Measurements from ENCODE around the gene SFTPB. TPM values are rescaled to one million over a fixed set of nuclear protein-coding genes. Genes with fewer than 3 reads are reported as not detected.

SFTPB gene
- total RNA-seq, 2 donors from 2014 or later, result 0.15 TPM; not detected in 1

DNA sequence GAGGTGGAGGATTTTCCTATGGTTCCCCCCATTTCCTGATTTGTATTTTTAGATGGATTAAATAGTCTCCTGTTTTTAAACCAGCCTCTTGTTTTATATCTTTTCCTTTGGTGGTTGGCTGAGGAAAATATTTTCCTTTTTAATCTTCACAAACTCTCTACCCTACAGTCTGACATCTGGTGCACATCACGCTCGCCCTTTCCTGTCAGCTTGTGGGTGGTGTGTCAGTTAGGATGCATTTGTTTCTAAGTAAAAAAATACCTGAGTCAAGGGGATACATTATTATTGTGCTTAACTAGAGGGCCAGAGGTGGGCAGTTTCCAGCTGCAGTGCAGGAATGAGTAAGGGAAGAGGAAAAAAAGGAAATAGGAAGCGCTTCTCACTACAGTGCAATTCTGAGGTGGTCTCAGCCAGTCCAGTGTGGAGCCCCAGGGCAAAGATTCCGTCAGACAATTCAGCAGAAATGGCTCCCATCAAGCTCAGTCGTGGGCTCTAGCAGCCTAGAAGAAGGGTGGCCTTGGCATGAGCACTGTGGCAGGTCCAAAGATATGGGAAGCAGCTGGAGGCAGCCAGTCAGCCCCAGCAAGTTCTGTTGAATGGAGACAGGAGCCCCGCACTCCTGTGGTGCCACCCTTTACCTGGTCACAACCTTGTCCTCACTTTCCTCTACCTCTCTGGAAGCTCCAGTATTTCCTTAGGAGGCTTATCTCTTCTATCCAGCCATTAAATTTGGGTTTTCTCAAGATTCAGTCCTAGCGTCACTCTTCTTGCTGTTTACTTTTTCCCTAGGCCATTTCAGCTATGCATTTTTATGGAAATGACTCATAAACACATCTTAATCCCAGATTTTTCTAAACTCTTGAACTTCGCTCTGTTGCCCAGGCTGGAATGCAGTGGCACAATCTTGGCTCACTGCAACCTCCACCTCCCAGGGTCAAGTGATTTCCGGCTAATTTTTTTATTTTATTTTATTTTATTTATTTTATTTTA is 18.5 kb downstream of the SFTPB start:
- Histone ChIP-seq H3K27me3 (no peaks in the 10 kb centered on the region), H3K27ac (peak overlapping the region in 1 of 2 donors; percentile 36), H3K4me3 (no peak overlapping the region), H3K9me3 (no peaks in the 10 kb centered on the region), H3K36me3 (peaks cover 73% of the 10 kb centered on the region), H3K4me1 (peaks cover 0 to 7% of the 10 kb centered on the region in 2 donors)
- TF ChIP-seq, protein P1, sequence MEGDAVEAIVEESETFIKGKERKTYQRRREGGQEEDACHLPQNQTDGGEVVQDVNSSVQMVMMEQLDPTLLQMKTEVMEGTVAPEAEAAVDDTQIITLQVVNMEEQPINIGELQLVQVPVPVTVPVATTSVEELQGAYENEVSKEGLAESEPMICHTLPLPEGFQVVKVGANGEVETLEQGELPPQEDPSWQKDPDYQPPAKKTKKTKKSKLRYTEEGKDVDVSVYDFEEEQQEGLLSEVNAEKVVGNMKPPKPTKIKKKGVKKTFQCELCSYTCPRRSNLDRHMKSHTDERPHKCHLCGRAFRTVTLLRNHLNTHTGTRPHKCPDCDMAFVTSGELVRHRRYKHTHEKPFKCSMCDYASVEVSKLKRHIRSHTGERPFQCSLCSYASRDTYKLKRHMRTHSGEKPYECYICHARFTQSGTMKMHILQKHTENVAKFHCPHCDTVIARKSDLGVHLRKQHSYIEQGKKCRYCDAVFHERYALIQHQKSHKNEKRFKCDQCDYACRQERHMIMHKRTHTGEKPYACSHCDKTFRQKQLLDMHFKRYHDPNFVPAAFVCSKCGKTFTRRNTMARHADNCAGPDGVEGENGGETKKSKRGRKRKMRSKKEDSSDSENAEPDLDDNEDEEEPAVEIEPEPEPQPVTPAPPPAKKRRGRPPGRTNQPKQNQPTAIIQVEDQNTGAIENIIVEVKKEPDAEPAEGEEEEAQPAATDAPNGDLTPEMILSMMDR (IDR thresholded peaks at IDR 0.05), result no peak
- no peak for DNase-seq (ENCODE audit: low spot score)

DNA sequence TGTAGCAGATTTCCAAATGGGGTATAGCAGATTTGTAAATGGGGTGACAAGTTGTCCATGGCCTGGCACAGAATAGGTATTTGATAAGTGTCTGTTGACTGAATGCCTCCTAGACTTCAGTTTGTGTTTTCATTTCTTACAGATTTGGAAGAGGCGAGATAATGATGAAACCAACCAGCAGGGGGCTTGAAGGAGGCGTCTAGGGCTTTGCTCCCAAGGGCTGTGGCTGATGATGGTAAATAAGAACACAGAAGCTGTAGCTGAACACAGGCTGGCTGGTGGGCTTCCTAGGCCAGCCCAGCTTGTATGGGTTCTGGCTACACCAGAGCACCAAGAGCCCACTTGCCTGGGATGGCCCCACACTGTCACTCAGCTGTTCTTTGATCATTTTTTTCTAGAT is 19.4 kb downstream of the SFTPB start:
- Histone ChIP-seq H3K4me3 (no peak overlapping the region), H3K4me1 (peaks cover 0 to 7% of the 10 kb centered on the region in 2 donors), H3K36me3 (peaks cover 77% of the 10 kb centered on the region), H3K27me3 (no peaks in the 10 kb centered on the region), H3K27ac (peak overlapping the region in 1 of 2 donors; percentile 36), H3K9me3 (no peaks in the 10 kb centered on the region)
- TF ChIP-seq, protein P1 (IDR thresholded peaks at IDR 0.05), result peak in 1 of 2 donors; percentile 60
- no peak for DNase-seq (ENCODE audit: low spot score)

DNA sequence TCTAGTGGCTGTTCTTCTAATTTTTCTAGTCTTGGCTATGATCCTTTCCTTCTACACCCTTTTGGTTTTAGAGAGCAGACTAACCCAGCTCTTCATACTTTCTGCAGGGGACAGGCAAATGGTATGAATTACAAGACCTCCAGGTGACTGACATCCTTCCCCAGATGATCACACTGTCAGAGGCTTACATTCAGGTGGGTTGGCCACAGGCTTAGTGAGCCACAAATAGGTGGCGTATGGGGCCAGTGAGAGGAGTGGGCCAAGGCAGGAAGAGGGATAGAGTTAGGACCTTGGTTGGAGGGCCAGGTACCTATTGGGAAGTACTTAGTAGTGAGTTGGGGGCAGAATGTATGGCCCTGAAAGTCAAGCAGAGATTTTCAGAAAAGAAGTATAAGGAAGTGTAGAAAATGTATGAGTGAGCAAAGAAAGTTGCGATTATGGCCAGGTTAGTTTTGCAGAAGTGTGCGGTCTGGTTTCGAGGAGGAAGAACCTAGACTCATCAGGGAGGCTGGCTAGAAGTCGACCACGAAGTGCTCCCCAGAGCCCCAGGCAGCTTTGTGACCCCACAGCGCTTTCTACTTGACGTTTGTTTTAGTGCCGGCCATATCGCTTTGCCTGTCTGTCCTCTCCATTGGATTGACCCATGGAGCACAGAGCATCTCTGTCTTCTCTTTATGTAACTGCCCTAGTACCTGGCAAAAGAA is 20.0 kb downstream of the SFTPB start:
- no peak overlapping the region for H3K27ac ChIP-seq
- no peak overlapping the region for H3K4me3 ChIP-seq
- H3K9me3 ChIP-seq, result no peaks in the 10 kb centered on the region
- DNase-seq (ENCODE audit: low spot score), result no peak
- TF ChIP-seq, protein P1 (IDR thresholded peaks at IDR 0.05), result no peak
- no peaks in the 10 kb centered on the region for H3K27me3 ChIP-seq
- peaks cover 84% of the 10 kb centered on the region for H3K36me3 ChIP-seq
- peaks cover 0 to 7% of the 10 kb centered on the region in 2 donors for H3K4me1 ChIP-seq

DNA sequence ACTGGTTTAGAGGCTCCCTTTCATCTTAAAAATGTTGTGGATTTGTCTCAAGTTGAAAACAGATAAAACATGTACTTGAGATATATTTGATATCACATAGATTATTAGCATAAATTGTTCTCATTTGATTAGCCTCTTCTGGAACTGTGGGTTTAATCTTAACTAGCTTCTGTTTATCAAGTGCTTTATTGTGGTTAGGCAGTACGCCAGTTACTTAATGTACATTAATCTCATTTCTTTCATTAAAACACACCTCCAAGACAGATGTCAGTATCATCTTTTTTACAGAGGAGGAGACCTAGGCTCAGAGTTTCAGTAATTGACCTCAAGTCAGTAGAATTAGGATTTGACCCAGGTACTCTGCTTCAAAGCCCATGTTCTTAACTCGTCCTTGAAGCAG is 21.8 kb downstream of the SFTPB start:
- no peaks in the 10 kb centered on the region for H3K27me3 ChIP-seq
- H3K9me3 ChIP-seq, result no peaks in the 10 kb centered on the region
- peaks cover 95% of the 10 kb centered on the region for H3K36me3 ChIP-seq
- peaks cover 0 to 7% of the 10 kb centered on the region in 2 donors for H3K4me1 ChIP-seq
- TF ChIP-seq, protein P1 (IDR thresholded peaks at IDR 0.05), result no peak
- H3K4me3 ChIP-seq, result no peak overlapping the region
- no peak overlapping the region for H3K27ac ChIP-seq
- DNase-seq (ENCODE audit: low spot score), result no peak

DNA sequence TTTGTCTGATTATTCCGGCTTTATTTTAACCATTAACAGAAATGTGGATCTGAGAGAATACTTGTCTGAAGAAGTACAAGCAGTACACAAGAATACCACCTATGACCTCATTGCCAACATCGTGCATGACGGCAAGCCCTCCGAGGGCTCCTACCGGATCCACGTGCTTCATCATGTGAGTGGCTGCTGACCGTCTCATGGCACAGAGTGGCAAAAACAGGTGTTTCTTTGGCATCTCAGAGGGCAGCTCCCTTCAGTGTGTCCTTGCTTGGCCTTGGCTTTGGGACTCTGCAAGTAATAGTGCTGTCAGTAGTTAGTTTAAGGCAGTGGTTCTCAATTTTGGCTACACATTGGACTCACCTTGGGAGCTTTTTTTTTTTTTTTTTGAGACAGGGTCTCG is 23.1 kb downstream of the SFTPB start:
- Histone ChIP-seq H3K36me3 (peaks cover 97% of the 10 kb centered on the region), H3K27ac (no peak overlapping the region), H3K4me3 (no peak overlapping the region), H3K27me3 (no peaks in the 10 kb centered on the region), H3K9me3 (no peaks in the 10 kb centered on the region), H3K4me1 (peaks cover 0 to 7% of the 10 kb centered on the region in 2 donors)
- DNase-seq (ENCODE audit: low spot score), result no peak
- TF ChIP-seq, protein P1 (IDR thresholded peaks at IDR 0.05), result no peak
